GM12891 (cell line): ENCODE data around the gene KATNBL1.
A peak's percentile ranks its signal among the peaks of the same experiment; 100 is the strongest.
"Not testable (repeated sequence)": the region's sequence is repeated elsewhere in the genome, so short reads cannot be mapped to it uniquely, and the experiment has no call there.

Experiments
- DNase-seq: peaks from one replicate; pipeline ENCODE4 v3.0.0; 2011; ENCODE audit warnings: low spot score; ENCODE audit not compliant: insufficient read length
- FAIRE-seq: peaks from 2 replicates; lab custom pipeline; 2011; peaks lifted over from hg19 to GRCh38; lab: Jason Lieb, UNC
- PAX5 ChIP-seq: IDR thresholded peaks from 2 replicates; pipeline ENCODE4 v1.6.1; 2011; ENCODE audit warnings: low read length, moderate library complexity, mild to moderate bottlenecking; ENCODE audit not compliant: insufficient read depth, severe bottlenecking
- POLR2A ChIP-seq: IDR thresholded peaks from 2 replicates; pipeline ENCODE4 v1.6.1; 2011; ENCODE audit warnings: low read depth, low read length, control low read depth
- POLR2AphosphoS5 ChIP-seq: IDR thresholded peaks from 2 replicates; pipeline ENCODE4 v1.6.1; 2011; ENCODE audit warnings: low read depth, low read length, control low read depth
- POU2F2 ChIP-seq: IDR thresholded peaks from 2 replicates; pipeline ENCODE4 v1.6.1; 2011; ENCODE audit warnings: low read depth, mild to moderate bottlenecking, control low read depth, low read length, moderate library complexity
- SPI1 ChIP-seq: IDR thresholded peaks from 2 replicates; pipeline ENCODE4 v1.6.1; 2011; ENCODE audit warnings: low read depth, low read length, control low read depth
- TAF1 ChIP-seq: IDR thresholded peaks from 2 replicates; pipeline ENCODE4 v1.6.1; 2011; ENCODE audit warnings: low read depth, low read length, control low read depth

The KATNBL1 gene

DNA sequence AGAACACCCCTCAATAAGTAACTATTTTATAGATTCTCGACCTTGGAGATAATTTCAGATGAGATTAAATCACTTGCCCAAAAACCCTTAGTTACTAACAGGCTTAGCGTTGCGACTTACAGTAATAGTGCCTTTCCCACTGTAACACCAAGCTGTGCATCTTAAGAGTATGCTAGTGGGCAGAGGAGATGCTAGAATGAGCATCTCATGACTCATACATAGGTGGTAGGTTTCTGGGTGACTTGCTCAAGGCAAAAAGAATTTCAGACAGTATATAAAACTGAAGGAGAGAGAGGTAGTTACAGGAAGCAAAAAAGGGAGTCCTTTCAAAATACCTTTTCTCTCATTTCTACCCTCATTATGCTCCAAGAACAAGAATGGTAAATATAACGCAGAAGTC lies 3.9 kb downstream of the KATNBL1 start:
- DNase-seq, result no peak
- TF ChIP-seq TAF1 (no peak), POU2F2 (no peak), SPI1 (no peak), PAX5 (no peak)
- FAIRE-seq, result peak; percentile 5

DNA sequence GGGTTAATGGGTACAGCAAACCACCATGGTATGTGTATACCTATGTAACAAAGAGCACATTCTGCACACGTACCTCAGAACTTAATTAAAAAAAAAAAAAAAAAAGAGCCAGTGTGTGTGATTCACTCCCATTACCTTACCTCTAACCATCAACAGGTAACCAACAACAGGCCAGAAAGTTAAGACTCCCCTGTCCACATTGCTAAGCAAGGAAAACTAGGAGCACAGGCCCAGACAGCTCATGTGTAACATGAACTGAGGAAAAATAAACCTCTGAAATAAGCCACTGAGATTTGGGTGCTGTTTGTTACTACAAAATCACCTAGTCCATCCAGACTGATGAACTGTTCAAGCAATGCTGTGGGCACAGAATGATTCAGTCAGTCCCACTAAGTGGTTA lies 6.0 kb downstream of the KATNBL1 start:
- FAIRE-seq (no peak), DNase-seq (no peak)

DNA sequence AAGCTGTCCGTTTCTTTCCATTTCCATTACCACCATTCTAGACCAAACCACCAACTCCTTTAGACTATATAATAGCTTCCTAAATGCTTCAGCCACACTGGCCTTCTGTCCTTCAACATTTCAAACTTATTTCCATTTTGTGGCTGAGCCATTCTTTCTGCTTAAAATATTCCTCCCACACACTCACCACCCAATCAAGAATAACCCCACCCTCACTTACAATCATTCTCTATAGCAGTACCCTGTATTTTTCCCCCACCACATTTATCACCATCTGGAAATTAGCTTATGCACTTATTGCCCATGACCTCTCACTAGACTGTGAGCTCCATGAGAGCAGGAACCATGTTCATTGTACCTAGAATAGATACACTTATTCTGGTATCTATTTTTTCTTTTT lies 6.6 kb downstream of the KATNBL1 start:
- FAIRE-seq (no peak), DNase-seq (no peak)
- no peak for TF ChIP-seq POU2F2
- TF ChIP-seq TAF1, result no peak

More for the DNA sequence above, 6.0 kb downstream of the KATNBL1 start:
- TF ChIP-seq POU2F2 (no peak), POLR2A (no peak), SPI1 (no peak), TAF1 (no peak), POLR2AphosphoS5 (no peak), PAX5 (no peak)

DNA sequence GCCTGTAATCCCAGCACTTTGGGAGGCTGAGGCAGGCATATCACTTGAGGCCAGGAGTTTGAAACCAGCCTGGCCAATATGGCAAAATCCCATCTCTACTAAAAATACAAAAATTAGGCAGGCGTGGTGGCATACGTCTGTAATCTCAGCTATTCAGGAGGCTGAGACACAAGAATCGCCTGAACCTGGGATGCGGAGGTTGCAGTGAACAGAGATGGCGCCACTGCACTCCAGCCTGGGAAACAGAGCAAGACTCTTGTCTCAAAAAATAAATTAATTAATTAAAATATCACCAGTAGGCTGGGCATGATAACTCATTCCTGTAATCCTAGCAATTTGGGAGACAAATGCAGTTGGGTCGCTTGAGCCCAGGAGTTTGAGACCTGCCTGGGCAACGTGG lies 16.6 kb downstream of the KATNBL1 start:
- DNase-seq, FAIRE-seq: not testable (repeated sequence)

DNA sequence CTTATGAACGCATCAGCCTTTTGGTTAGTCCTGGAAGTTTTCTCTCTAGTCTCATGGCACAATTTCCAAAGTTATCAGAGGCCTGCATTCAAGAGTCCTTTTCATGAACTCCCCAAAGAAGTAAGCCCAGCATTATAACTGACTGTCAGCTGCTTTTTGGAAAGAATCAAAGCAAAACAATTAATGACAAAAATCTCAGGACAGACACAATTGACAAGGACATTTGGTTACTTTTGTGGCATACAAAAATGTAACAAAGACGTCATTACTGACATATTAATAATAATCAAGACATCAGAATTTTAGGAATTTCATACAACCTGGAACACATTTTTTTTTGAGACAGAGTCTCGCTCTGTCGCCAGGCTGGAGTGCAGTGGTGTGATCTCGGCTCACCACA lies 21.2 kb downstream of the KATNBL1 start:
- no peak for DNase-seq
- no peak for FAIRE-seq
- no peak for TF ChIP-seq POLR2AphosphoS5
- TF ChIP-seq TAF1, result no peak

DNA sequence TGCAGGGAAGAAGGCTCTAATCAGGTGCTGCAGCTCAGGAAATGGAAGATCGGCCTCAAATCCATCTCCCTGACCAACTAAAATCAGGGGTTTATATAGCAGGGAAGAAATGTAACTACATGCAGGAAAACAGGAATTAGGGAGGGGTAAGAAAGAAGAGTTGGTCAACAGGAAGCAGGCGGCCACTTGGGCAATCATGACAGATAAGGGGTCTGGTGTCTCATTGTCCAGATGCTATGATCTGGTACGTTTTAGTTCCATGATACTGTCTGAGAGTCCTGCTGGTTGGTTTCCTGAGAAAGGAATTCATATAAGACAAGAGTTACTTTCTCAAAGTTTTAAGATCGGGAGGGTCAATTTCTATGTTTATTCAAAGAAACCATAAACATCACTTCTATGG lies 24.2 kb downstream of the KATNBL1 start:
- FAIRE-seq, result no peak
- TF ChIP-seq POLR2A, result no peak
- TF ChIP-seq TAF1, result no peak
- no peak for TF ChIP-seq POLR2AphosphoS5
- no peak for TF ChIP-seq SPI1
- TF ChIP-seq PAX5, result no peak
- TF ChIP-seq POU2F2, result no peak
- no peak for DNase-seq

DNA sequence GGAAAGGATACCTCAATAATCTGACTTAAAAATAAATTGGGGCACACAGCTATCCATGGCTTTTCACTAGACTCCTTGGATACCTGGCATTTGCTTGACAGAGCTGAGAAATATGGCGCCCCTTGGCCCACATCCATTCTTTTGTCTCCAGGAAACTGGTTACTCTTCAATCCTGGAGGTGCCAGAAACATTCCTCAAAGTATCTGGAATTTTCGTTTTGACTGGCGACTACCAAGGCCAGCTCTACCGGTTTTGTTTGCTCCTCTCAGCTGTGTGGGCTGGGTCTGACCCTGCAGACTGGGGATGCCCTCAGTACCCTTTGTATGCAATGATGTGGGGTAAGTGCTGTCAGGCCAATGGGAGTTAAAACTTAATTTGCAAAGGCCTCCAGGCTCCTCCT lies 27.0 kb downstream of the KATNBL1 start:
- no peak for DNase-seq
- TF ChIP-seq POU2F2 (no peak), TAF1 (no peak), SPI1 (no peak)

DNA sequence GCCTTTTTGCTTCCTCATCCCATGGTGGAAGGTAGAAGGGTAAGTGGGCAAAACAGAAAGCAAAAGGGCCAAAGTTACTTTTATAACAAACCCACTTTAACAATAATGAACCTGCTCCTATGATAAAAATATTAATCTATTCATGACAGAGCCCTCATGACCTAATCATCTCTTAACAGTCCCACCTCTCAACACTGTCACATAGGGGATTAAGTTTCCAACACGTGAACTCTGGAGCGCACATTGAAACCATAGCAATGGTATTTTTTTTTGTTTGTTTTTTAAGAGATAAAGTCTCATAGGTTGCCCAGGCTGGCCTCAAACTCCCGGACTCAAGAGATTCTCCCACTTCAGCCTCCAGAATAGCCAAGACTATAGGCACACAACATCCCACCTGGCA lies 30.7 kb downstream of the KATNBL1 start:
- no peak for DNase-seq
- no peak for FAIRE-seq
- no peak for TF ChIP-seq TAF1
- TF ChIP-seq POLR2AphosphoS5, result no peak
- no peak for TF ChIP-seq POLR2A
- TF ChIP-seq POU2F2, result no peak
- TF ChIP-seq PAX5, result no peak
- TF ChIP-seq SPI1, result no peak

More for the DNA sequence above, 27.0 kb downstream of the KATNBL1 start:
- no peak for FAIRE-seq

DNA sequence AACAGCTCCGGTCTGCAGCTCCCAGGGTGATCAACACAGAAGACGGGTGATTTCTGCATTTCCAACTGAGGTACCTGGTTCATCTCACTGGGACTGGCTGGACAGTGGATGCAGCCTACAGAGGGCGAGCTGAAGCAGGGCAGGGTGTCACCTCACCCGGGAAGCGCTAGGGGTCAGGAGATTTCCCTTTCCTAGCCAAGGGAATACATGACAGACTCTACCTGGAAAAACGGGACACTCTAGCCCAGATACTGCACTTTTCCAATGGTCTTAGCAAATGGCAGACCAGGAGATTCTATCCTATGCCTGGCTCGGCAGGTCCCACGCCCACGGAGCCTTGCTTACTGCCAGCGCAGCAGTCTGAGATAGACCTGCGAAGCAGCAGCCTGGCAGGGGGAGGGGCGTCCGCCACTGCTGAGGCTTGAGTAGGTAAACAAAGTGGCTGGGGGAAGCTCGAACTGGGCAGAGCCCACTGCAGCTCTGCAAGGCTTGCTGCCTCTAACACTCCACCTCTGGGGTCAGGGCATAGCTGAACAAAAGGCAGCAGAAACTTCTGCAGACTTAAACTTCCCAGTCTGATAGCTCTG lies 43.8 kb downstream of the KATNBL1 start:
- DNase-seq, FAIRE-seq: not testable (repeated sequence)

DNA sequence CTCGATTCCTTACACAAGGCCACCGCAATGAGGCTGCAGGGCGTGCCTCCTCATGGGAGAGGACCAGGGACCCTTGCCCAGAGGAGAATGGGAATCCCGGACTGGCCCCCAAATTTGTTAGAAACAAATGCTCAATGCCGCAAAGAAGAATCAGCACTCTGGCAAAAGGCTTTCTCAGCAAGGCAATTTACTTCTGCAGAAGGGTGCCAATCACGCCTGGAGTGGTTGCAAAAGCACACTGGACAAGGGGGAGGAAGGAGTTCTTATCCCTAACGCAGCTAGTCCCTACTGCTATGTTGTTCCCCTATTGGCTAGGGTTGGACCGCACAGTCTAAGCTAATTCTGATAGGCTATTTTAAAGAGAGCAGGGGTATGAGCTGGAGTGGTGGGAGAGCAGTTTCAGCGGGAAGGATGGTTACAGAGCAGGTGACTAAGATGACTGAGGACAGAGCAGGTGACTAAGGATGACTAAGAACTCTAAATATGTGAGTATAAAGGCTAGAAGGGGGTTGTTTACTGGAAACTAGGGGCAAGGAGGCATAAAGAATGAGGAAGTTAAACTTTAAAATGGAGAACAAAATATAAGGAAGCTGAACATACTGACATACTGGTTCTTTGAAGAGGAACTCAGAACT lies 48.5 kb downstream of the KATNBL1 start:
- FAIRE-seq, result no peak

DNA sequence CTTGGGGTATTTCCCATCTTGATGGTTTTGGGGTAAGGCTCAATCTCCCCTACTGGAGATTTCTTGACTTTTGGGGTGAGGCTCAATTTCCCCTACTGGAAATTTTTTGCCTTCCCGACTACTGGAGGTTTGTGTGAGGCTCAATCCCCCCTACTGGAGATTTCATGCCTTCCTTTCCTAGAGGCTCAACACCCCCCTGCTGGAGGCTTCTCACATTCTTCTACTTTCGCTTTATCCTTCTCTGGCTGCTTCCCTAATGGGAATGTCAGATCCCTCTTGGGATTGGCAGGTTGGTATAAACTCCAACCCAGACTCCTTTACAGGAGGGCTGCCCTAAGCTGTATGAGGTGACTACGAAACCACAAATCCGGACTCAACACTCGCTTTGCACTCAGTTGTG lies 49.2 kb downstream of the KATNBL1 start:
- FAIRE-seq, result no peak
- TF ChIP-seq POLR2A, result no peak
- TF ChIP-seq TAF1, result no peak
- no peak for TF ChIP-seq POLR2AphosphoS5
- TF ChIP-seq PAX5, result no peak
- TF ChIP-seq POU2F2, result no peak
- no peak for TF ChIP-seq SPI1
- DNase-seq, result no peak

More for the DNA sequence above, 48.5 kb downstream of the KATNBL1 start:
- TF ChIP-seq POU2F2 (no peak), POLR2A (no peak), TAF1 (no peak), POLR2AphosphoS5 (no peak), SPI1 (no peak), PAX5 (no peak)
- DNase-seq, result no peak

DNA sequence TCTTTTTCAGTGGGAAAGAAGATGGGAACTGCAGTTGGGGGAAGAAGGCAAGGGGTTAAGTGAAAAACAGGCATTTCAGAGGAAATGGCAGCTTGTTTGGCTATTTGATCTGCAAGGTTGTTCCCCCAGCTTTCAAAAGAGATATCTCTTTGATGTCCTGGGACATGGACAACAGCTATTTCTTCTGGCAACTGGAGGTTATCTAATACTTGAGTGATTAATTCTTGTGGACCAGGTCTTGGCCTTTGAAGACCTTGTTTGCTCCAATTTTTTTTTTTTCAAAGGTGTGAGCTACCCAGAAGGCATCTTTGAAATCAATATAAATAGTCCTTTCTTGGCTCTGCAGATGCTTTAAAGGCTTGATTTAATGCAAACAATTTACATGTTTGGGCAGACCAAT lies 51.5 kb downstream of the KATNBL1 start:
- FAIRE-seq (no peak), DNase-seq (no peak)

More for the DNA sequence above, 51.5 kb downstream of the KATNBL1 start:
- TF ChIP-seq TAF1 (no peak), POLR2AphosphoS5 (no peak), POLR2A (no peak), POU2F2 (no peak), SPI1 (no peak), PAX5 (no peak)
